Sigmoid colon (tissue), 7 donors: ENCODE data around the gene HNRNPU. TPM values are rescaled to one million over a fixed set of nuclear protein-coding genes. Genes with fewer than 3 reads are reported as not detected.

Source experiments
- DNase-seq: peaks from one replicate; pipeline ENCODE4 v3.0.0-alpha.2; 2019
- H3K27ac ChIP-seq, 4 donors: fragments of 200-600 bp; sonication (generic); one replicate each; pipeline ENCODE4 v1.5.1; 2016 to 2019; ENCODE audit warnings: mild to moderate bottlenecking in 1 of 4
- H3K27me3 ChIP-seq, 3 donors: fragments of 200-600 bp; sonication (generic); one replicate each; pipeline ENCODE4 v1.5.1; 2019; ENCODE audit warnings: mild to moderate bottlenecking in 1 of 3
- H3K36me3 ChIP-seq, 4 donors: fragments of 200-600 bp; sonication (generic); one replicate each; pipeline ENCODE4 v1.5.1; 2016 to 2019
- H3K4me1 ChIP-seq, 4 donors: fragments of 200-600 bp; sonication (generic); one replicate each; pipeline ENCODE4 v1.5.1; 2017 to 2019
- H3K4me3 ChIP-seq, 4 donors: fragments of 200-600 bp; sonication (generic); one replicate each; pipeline ENCODE4 v1.5.1; 2017 to 2019; ENCODE audit warnings: mild to moderate bottlenecking in 2 of 4, moderate library complexity in 1 of 4
- H3K9me3 ChIP-seq, 4 donors: fragments of 200-600 bp in 3 of 4; sonication (generic) in 3 of 4; one replicate each; pipeline versions ENCODE4 v1.5.1 to v1.6.1; 2013 to 2019
- EP300 ChIP-seq, 4 donors: sonication (generic); formaldehyde crosslinking; IDR thresholded peaks; one replicate each; pipeline ENCODE4 v1.6.1; 2017; ENCODE audit warnings: antibody characterized with exemption in 4 of 4
- POLR2A ChIP-seq, 2 donors: fragments of 450-650 bp; IDR thresholded peaks; one replicate each; pipeline ENCODE4 v1.6.1; 2016; ENCODE audit warnings: antibody characterized with exemption in 2 of 2, mild to moderate bottlenecking in 2 of 2, moderate library complexity in 2 of 2
- POLR2AphosphoS5 ChIP-seq, 4 donors: sonication (generic); formaldehyde crosslinking; IDR thresholded peaks; one replicate each; pipeline ENCODE4 v1.6.1; 2017; ENCODE audit warnings: antibody characterized with exemption in 4 of 4
- WGBS, 2 donors: extraction: QIAGEN DNeasy Blood & Tissue Kit; methylation state at CpG; one replicate each; pipeline ENCODE4 v1.1.7; 2013; 5-methylcytosine and 5-hydroxymethylcytosine counted together
- intact Hi-C: fragments of 100-400 bp; cut with DNase I; formaldehyde crosslinking; loops from one replicate; pipeline ENCODE4 v1.15.1; 2023
- polyA plus RNA-seq, 3 donors: library from polyadenylated mRNA; stranded (reverse); fragments of 200-250 nt; gene quantifications; one replicate each; pipeline ENCODE4 v1.2.3, GENCODE V29; 2013
- total RNA-seq, 4 donors: library from RNA; depleted of rRNA; stranded (reverse); fragments of >200 nt; gene quantifications; one replicate each; pipeline ENCODE4 v1.1.0, GENCODE V29; 2016
- TF ChIP-seq, protein P1 (sequence below), 4 experiments: fragments of 450-650 bp in 3 of 4; fragments of 200-600 bp in 1 of 4; IDR thresholded peaks; one replicate each; pipeline ENCODE4 v1.5.1; 2016 to 2019; ENCODE audit warnings: antibody characterized with exemption in 4 of 4, mild to moderate bottlenecking in 3 of 4, moderate library complexity in 2 of 4
- donor health status: healthy with polysubstance abuse.
- donor health status: Bipolar disorder and iron deficiency.
- donor health status: healthy.

The HNRNPU gene
- total and polyA plus RNA-seq, 7 donors, result 71.0 to 339 (median 264) TPM

DNA sequence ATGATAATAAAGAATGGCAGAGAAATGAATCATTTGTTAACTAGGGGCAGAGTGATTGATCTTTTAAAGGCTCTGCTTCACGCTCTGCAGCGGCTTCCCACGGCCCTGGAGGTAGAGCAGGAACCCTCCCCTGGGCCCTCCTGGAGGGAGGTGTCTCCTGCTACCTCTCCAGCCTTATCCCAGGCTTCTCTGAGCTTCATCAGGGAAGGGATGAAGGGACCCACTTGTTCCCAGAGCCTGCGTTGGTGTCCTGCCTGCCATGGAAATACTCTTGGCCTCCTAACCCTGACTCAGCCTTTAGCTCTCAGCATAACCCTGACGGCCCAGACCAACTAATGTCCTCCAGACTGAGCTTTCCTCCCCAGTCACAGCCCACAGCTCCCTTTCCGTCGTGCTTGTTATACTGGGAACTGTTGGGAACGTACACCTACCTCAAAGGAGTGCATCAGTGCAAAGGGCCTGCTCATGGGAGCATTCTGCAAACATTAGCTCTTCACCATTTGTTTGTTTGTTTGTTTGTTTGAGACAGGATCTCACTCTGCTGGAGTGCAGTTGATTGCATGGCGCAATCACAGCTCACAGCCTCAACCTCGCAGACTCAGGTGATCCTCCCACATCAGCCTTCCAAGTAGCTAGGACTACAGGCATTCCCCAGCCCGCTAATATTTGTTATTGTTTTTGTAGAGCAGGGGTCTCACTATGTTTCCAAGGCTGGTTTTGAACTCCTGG, 17.4 kb upstream of the HNRNPU start:
- intact Hi-C loops, result no loop called here
- no peak overlapping the region for H3K4me3 ChIP-seq
- H3K4me1 ChIP-seq, result no peaks in the 10 kb centered on the region
- H3K27me3 ChIP-seq, result no peaks in the 10 kb centered on the region
- 83% methylated on average over 11 of the region's 11 CpGs for WGBS, 2 donors
- no peak for DNase-seq
- H3K27ac ChIP-seq, result no peak overlapping the region
- H3K9me3 ChIP-seq, result no peaks in the 10 kb centered on the region
- H3K36me3 ChIP-seq, result no peaks in the 10 kb centered on the region
- TF ChIP-seq POLR2A (IDR thresholded peaks at IDR 0.05), result no peak
- TF ChIP-seq POLR2AphosphoS5 (IDR thresholded peaks at IDR 0.05), result no peak
- TF ChIP-seq EP300 (IDR thresholded peaks at IDR 0.05), result no peak
- TF ChIP-seq, protein P1, sequence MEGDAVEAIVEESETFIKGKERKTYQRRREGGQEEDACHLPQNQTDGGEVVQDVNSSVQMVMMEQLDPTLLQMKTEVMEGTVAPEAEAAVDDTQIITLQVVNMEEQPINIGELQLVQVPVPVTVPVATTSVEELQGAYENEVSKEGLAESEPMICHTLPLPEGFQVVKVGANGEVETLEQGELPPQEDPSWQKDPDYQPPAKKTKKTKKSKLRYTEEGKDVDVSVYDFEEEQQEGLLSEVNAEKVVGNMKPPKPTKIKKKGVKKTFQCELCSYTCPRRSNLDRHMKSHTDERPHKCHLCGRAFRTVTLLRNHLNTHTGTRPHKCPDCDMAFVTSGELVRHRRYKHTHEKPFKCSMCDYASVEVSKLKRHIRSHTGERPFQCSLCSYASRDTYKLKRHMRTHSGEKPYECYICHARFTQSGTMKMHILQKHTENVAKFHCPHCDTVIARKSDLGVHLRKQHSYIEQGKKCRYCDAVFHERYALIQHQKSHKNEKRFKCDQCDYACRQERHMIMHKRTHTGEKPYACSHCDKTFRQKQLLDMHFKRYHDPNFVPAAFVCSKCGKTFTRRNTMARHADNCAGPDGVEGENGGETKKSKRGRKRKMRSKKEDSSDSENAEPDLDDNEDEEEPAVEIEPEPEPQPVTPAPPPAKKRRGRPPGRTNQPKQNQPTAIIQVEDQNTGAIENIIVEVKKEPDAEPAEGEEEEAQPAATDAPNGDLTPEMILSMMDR (IDR thresholded peaks at IDR 0.05), result no peak

DNA sequence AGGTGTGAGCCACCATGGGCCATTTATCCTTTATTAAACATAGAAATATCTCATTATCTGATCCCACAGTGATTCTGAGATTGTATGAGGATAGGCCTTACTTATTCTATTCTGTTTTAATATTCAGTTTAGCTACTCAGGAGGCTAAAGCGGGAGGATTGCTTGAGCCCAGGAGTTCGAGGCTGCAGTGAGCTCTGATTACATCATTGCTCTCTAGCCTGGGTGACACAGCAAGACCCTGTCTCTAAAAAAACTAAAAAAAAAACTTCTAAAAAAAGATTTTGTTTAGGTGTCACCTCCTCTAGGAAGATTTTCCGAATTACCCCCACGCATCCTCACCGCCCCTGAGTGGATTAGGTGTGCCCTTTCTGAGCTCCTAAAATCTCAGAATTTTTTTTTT, 14.3 kb upstream of the HNRNPU start:
- H3K4me3 ChIP-seq, result no peak overlapping the region
- H3K27ac ChIP-seq, result no peak overlapping the region
- H3K9me3 ChIP-seq, result no peaks in the 10 kb centered on the region
- H3K4me1 ChIP-seq, result no peaks in the 10 kb centered on the region
- no peak for TF ChIP-seq POLR2AphosphoS5 (IDR thresholded peaks at IDR 0.05)
- no peak for TF ChIP-seq POLR2A (IDR thresholded peaks at IDR 0.05)
- TF ChIP-seq, protein P1 (IDR thresholded peaks at IDR 0.05), result no peak
- no peak for TF ChIP-seq EP300 (IDR thresholded peaks at IDR 0.05)
- no peaks in the 10 kb centered on the region for H3K36me3 ChIP-seq
- no peaks in the 10 kb centered on the region for H3K27me3 ChIP-seq
- WGBS, 2 donors, result 95 to 96% methylated on average over 5 of the region's 5 CpGs
- intact Hi-C loops, result no loop called here
- DNase-seq, result no peak

DNA sequence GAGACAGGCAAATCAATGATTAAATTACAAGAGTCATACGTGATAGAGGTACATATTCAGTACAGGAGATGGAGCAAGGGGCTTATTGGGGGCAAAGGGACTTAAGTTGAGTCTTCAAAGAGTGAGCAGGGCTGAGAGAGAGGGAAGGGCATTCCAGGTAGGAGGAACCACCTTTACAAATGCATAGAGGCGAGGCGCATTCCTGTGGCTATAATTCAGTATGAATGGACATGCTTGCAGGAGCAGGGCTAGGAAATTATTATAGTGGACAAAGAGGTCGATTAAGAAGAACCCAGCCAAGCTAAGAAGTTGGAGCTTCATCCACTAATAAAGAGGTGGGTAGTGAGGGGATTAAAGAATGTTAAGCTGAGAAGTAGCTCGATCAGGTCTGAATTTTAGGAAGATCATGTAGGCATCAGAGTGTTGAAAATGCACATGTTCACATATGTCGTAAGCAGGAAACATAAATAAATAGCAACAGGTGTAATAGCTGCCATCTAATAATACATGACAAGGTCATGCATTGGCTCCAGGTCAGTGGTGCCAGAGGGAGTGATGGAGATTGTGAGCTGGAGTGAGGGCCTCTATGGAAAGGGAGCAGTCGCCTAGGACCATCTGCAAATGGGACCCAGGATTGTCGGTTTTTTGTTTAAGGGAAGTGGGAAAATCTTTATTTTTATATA, 12.0 kb upstream of the HNRNPU start:
- Histone ChIP-seq H3K4me3 (no peak overlapping the region), H3K4me1 (no peaks in the 10 kb centered on the region), H3K36me3 (no peaks in the 10 kb centered on the region), H3K9me3 (no peaks in the 10 kb centered on the region), H3K27ac (no peak overlapping the region), H3K27me3 (no peaks in the 10 kb centered on the region)
- TF ChIP-seq, protein P1 (IDR thresholded peaks at IDR 0.05), result no peak
- TF ChIP-seq POLR2A (IDR thresholded peaks at IDR 0.05) (no peak), POLR2AphosphoS5 (IDR thresholded peaks at IDR 0.05) (no peak), EP300 (IDR thresholded peaks at IDR 0.05) (no peak)
- 91 to 92% methylated on average over 8 of the region's 8 CpGs for WGBS, 2 donors
- intact Hi-C loops, result no loop called here
- DNase-seq, result no peak

DNA sequence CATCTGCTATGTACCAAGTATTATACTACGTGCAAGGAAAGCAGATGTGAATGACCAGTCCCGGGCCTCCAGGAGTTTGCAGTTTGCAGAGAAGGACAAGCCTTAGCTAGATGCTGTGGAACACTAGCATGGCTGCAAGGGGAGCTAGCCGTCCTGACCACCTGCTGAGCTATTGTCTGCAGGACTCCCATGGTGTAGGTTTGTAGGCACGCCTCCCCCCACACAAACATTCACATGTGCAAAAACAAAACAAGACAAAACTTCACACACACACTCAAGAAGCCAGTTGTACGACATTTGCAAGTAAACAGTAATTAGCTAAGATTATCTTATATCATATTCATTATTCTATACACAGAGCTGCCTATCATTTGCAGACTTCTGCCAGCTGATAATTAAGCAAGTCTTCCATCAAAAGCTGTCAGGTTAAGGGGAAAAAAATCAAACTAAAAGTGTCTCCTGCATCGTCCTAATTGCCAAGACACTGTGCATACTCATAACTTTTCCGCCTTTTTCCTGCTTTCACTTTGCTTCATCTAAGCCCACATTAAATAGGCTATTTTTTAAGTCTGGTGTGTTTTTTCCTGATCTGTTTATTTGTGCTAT, 10.7 kb upstream of the HNRNPU start:
- no peak for TF ChIP-seq POLR2AphosphoS5 (IDR thresholded peaks at IDR 0.05)
- TF ChIP-seq POLR2A (IDR thresholded peaks at IDR 0.05), result no peak
- TF ChIP-seq, protein P1 (IDR thresholded peaks at IDR 0.05), result no peak
- TF ChIP-seq EP300 (IDR thresholded peaks at IDR 0.05), result no peak
- Histone ChIP-seq H3K9me3 (no peaks in the 10 kb centered on the region), H3K27ac (no peak overlapping the region), H3K4me1 (no peaks in the 10 kb centered on the region), H3K27me3 (no peaks in the 10 kb centered on the region), H3K4me3 (no peak overlapping the region), H3K36me3 (no peaks in the 10 kb centered on the region)
- intact Hi-C loops, result no loop called here
- 87 to 88% methylated on average over 7 of the region's 7 CpGs for WGBS, 2 donors
- DNase-seq, result no peak
